Measurements from ENCODE around the gene DYNC1H1.

DNA sequence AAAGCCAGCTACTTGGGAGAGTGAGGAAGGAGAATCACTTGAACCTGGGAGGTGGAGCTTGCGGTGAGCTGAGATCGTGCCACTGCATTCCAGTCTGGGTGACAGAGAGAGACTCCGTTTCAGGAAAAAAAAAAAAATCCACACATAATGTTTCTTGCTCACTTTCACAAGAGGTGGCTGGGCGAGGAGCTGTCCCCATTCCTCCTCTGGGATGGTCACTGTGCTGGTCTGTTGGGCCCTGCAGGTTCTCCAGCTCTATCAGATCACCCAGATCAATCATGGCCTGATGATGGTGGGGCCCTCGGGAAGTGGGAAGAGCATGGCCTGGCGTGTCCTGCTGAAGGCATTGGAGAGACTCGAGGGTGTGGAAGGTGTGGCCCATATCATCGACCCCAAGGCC is 47.3 kb downstream of the DYNC1H1 start:
- TF ChIP-seq, protein P1, sequence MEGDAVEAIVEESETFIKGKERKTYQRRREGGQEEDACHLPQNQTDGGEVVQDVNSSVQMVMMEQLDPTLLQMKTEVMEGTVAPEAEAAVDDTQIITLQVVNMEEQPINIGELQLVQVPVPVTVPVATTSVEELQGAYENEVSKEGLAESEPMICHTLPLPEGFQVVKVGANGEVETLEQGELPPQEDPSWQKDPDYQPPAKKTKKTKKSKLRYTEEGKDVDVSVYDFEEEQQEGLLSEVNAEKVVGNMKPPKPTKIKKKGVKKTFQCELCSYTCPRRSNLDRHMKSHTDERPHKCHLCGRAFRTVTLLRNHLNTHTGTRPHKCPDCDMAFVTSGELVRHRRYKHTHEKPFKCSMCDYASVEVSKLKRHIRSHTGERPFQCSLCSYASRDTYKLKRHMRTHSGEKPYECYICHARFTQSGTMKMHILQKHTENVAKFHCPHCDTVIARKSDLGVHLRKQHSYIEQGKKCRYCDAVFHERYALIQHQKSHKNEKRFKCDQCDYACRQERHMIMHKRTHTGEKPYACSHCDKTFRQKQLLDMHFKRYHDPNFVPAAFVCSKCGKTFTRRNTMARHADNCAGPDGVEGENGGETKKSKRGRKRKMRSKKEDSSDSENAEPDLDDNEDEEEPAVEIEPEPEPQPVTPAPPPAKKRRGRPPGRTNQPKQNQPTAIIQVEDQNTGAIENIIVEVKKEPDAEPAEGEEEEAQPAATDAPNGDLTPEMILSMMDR (conservative IDR thresholded peaks at IDR 0.05; ENCODE audit: low read depth, low read length), result no peak
- TF ChIP-seq EZH2phosphoT487 (IDR thresholded peaks at IDR 0.05; ENCODE audit: borderline replicate concordance, low read length) (no peak), EZH2 (IDR thresholded peaks at IDR 0.05; ENCODE audit: low read length, unreplicated experiment) (no peak)
